ENCODE data around the gene MAP3K10. TPM values are rescaled to one million over a fixed set of nuclear protein-coding genes. Genes with fewer than 3 reads are reported as not detected.

Gene MAP3K10
- total RNA-seq, 1 experiment from 2014 or later = 255 TPM

- H3K4me3 ChIP-seq (ENCODE audit: low read depth in 2 of 2, low read length in 2 of 2) = no peak overlapping the region
- DNase-seq (ENCODE audit: low read depth, low spot score) (no peak), ATAC-seq (no peak)
- ChIA-PET CTCF (interaction anchor here (0.6 to 8.8 kb wide), 7 partner anchors 9 to 1622 kb away, joined by 3 to 153 read pairs (median 3); no protein-coding TSS in a partner anchor), POLR2A (interaction anchor here (0.8 kb wide), 1 partner anchor 13 kb away, joined by 4 read pairs; no protein-coding TSS in a partner anchor)
- TF ChIP-seq POLR2AphosphoS5 (IDR thresholded peaks at IDR 0.05; ENCODE audit: low read depth, low read length) (no peak), REST (IDR thresholded peaks at IDR 0.05; ENCODE audit: insufficient read depth in 1 of 2, low read depth in 2 of 2, low read length in 1 of 2) (no peak), SIN3A (IDR thresholded peaks at IDR 0.05; ENCODE audit: borderline replicate concordance, insufficient read depth, low read depth, low read length) (no peak), TCF7L2 (IDR thresholded peaks at IDR 0.05; ENCODE audit: low read depth, low read length) (no peak), CTCF (IDR thresholded peaks at IDR 0.05) (no peak)
- H3K27ac ChIP-seq (ENCODE audit: low read length) = no peak overlapping the region
- H3K27me3 ChIP-seq (ENCODE audit: control insufficient read depth, insufficient read depth, low read length) = peaks cover 23% of the 10 kb centered on the region
- no peaks in the 10 kb centered on the region for H3K36me3 ChIP-seq (ENCODE audit: control insufficient read depth, insufficient read depth, low read length)
- BruUV-seq (replicated peaks) = no TSS peak
- no peaks in the 10 kb centered on the region for H3K9me3 ChIP-seq (ENCODE audit: control insufficient read depth, insufficient read depth, low read depth, low read length)
- intact Hi-C loops (cut with micrococcal nuclease; ENCODE audit: unreplicated experiment) (no loop called here), in situ Hi-C loops (cut with HindIII; ENCODE audit: low pct_unique_long_range_greater_than_20kb, low sequenced_read_pairs) (loop anchor here (5.0 kb wide), 1 partner anchor 47 kb away; no protein-coding TSS in a partner anchor)
- H3K4me1 ChIP-seq (ENCODE audit: control insufficient read depth, insufficient read depth, low read length) = peaks cover 21% of the 10 kb centered on the region
Observed at GRCh38 chr19:40214936-40215335, 23.7 kb downstream of the MAP3K10 start.

GRCh38 chr19:40216013-40216776 is 25.0 kb downstream of the MAP3K10 start:
- Histone ChIP-seq H3K4me1 (ENCODE audit: control insufficient read depth, insufficient read depth, low read length) (peaks cover 27% of the 10 kb centered on the region), H3K4me3 (ENCODE audit: low read depth in 2 of 2, low read length in 2 of 2) (no peak overlapping the region), H3K27me3 (ENCODE audit: control insufficient read depth, insufficient read depth, low read length) (peaks cover 23% of the 10 kb centered on the region), H3K27ac (ENCODE audit: low read length) (no peak overlapping the region), H3K9me3 (ENCODE audit: control insufficient read depth, insufficient read depth, low read depth, low read length) (no peaks in the 10 kb centered on the region), H3K36me3 (ENCODE audit: control insufficient read depth, insufficient read depth, low read length) (no peaks in the 10 kb centered on the region)
- ATAC-seq (no peak), DNase-seq (ENCODE audit: low read depth, low spot score) (no peak)
- TF ChIP-seq POLR2AphosphoS5 (IDR thresholded peaks at IDR 0.05; ENCODE audit: low read depth, low read length) = no peak
- TF ChIP-seq SIN3A (IDR thresholded peaks at IDR 0.05; ENCODE audit: borderline replicate concordance, insufficient read depth, low read depth, low read length) = no peak
- no peak for TF ChIP-seq TCF7L2 (IDR thresholded peaks at IDR 0.05; ENCODE audit: low read depth, low read length)
- TF ChIP-seq CTCF (IDR thresholded peaks at IDR 0.05) = no peak
- intact Hi-C loops (cut with micrococcal nuclease; ENCODE audit: unreplicated experiment) (no loop called here), in situ Hi-C loops (cut with HindIII; ENCODE audit: low pct_unique_long_range_greater_than_20kb, low sequenced_read_pairs) (loop anchor here (5.0 kb wide), 1 partner anchor 46 kb away; no protein-coding TSS in a partner anchor)
- no TSS peak for BruUV-seq (replicated peaks)
- ChIA-PET CTCF (interaction anchor here (0.7 to 8.8 kb wide), 7 partner anchors 15 to 74 kb away, joined by 8 to 153 read pairs (median 16); no protein-coding TSS in a partner anchor), POLR2A (no interaction called here)

Measured in Panc1 (cell line).